H1 (cell line): ENCODE measurements around the gene NELL1. TPM values are rescaled to one million over a fixed set of nuclear protein-coding genes. Genes with fewer than 3 reads are reported as not detected.

Experiments
- BACH1 ChIP-seq: IDR thresholded peaks from 2 replicates; pipeline ENCODE4 v1.6.1; 2012; ENCODE audit warnings: low read length, improper control_type of control experiment
- BRCA1 ChIP-seq: IDR thresholded peaks from 2 replicates; pipeline ENCODE4 v1.6.1; 2012; ENCODE audit warnings: low read depth, low read length, improper control_type of control experiment
- CBX8 ChIP-seq: fragments of 300-800, 300-1000 bp; sonication (generic); IDR thresholded peaks from 2 replicates; pipeline ENCODE4 v1.7.1; 2016; ENCODE audit warnings: low read depth, low read length, borderline replicate concordance
- CHD7 ChIP-seq: fragments of 300-600 bp; sonication (generic); IDR thresholded peaks from 2 replicates; pipeline ENCODE4 v1.7.1; 2012; ENCODE audit warnings: low read length, moderate library complexity, mild to moderate bottlenecking, inconsistent platforms; ENCODE audit not compliant: insufficient replicate concordance
- EGR1 ChIP-seq: IDR thresholded peaks from 2 replicates; pipeline ENCODE4 v1.6.1; 2011; ENCODE audit warnings: low read depth, low read length, borderline replicate concordance
- HDAC6 ChIP-seq: IDR thresholded peaks from one replicate; pipeline ENCODE4 v1.7.1; 2012; ENCODE audit warnings: low read depth, mild to moderate bottlenecking, inconsistent platforms, low read length, moderate library complexity
- NRF1 ChIP-seq: IDR thresholded peaks from 2 replicates; pipeline ENCODE4 v1.6.1; 2011; ENCODE audit warnings: mild to moderate bottlenecking, low read depth, low read length, improper control_type of control experiment
- POLR2A ChIP-seq, 2 experiments: IDR thresholded peaks; 1 replicate in 1 of 2; 2 replicates in 1 of 2; pipeline ENCODE4 v1.6.1; 2011; ENCODE audit warnings: low read depth in 2 of 2, low read length in 2 of 2, mild to moderate bottlenecking in 2 of 2; ENCODE audit errors: control extremely low read depth in 1 of 2
- RNF2 ChIP-seq: fragments of 200-900, 300-1000 bp; sonication (generic); IDR thresholded peaks from 2 replicates; pipeline ENCODE4 v1.7.1; 2016; ENCODE audit warnings: borderline replicate concordance, low read depth, mild to moderate bottlenecking, antibody characterized with exemption, low read length; ENCODE audit not compliant: poor library complexity, severe bottlenecking; ENCODE audit errors: missing control alignments
- RXRA ChIP-seq: IDR thresholded peaks from 2 replicates; pipeline ENCODE4 v1.6.1; 2011; ENCODE audit warnings: low read depth, mild to moderate bottlenecking, low read length, moderate library complexity; ENCODE audit not compliant: insufficient read depth
- SIN3A ChIP-seq, 2 experiments: IDR thresholded peaks in 1 of 2; conservative IDR thresholded peaks in 1 of 2; 2 replicates each; pipeline ENCODE4 v1.6.1; 2011 to 2012; ENCODE audit warnings: low read length in 2 of 2, improper control_type of control experiment in 1 of 2, low read depth in 1 of 2, mild to moderate bottlenecking in 1 of 2
- polyA plus RNA-seq, 7 experiments: library from polyadenylated mRNA; depleted of rRNA in 3 of 7; stranded (reverse) in 5 of 7; unstranded in 2 of 7; fragments of >200 nt in 5 of 7; fragments of 200-250 nt in 2 of 7; gene quantifications; 1 replicate in 5 of 7; 2 replicates in 1 of 7; 4 replicates in 1 of 7; pipeline versions ENCODE4 v1.2.1 to v1.2.3, GENCODE V29; 2011 to 2013; ENCODE audit warnings: missing spikeins in 2 of 7, mixed read lengths in 2 of 7
- total RNA-seq: library from RNA; stranded (reverse); fragmentation: NEBNext Ultra II Directional; extraction: Animal tissue kit (Norgen Biotek cat#: 25700); gene quantifications from 2 replicates; pipeline ENCODE4 v1.2.1, GENCODE V29; 2021

The NELL1 gene
- total and polyA plus RNA-seq, 2 of the 8 experiments (the other 6 are each of a cell fraction or from before 2014, with no cell fraction given), result 0.21 TPM; not detected in 1

- TF ChIP-seq CHD7 (no peak), BACH1 (no peak), POLR2A (IDR thresholded peaks at IDR 0.05; ENCODE audit: control extremely low read depth in 1 of 2, low read depth in 2 of 2, low read length in 2 of 2) (no peak), EGR1 (no peak), NRF1 (no peak), BRCA1 (no peak), HDAC6 (no peak), RNF2 (no peak), SIN3A (conservative IDR thresholded peaks at IDR 0.05 in 1 of 2, IDR thresholded peaks at IDR 0.05 in 1 of 2; ENCODE audit: low read depth in 1 of 2, low read length in 2 of 2) (no peak), CBX8 (no peak), RXRA (no peak)
Measured at GRCh38 chr11:20991471-20991870, 322.1 kb downstream of the NELL1 start (continued).
